GM20431 (cell line): ENCODE results near the gene ANLN.

Experiments
- in situ Hi-C: fragments of 300-500 bp; cut with MseI, MboI; formaldehyde crosslinking; loops from one replicate; pipeline ENCODE4 v1.15.0; 2020; ENCODE audit warnings: low sequenced_read_pairs; ENCODE audit not compliant: unreplicated experiment

ANLN gene

GRCh38 chr7:36389371-36390198 lies at the start of gene ANLN:
Gene ANLN, plus strand, starts transcription at chr7:36389862. Its CDS starts 165 bp downstream, at chr7:36390027.
- in situ Hi-C loops, result no loop called here

GRCh38 chr7:36343548-36343947 lies 46.1 kb upstream of the ANLN start:
- in situ Hi-C loops, result no loop called here

- in situ Hi-C loops, result no loop called here
Measured at GRCh38 chr7:36344622-36345021, 45.0 kb upstream of the ANLN start.

- in situ Hi-C loops, result no loop called here
Measured at GRCh38 chr7:36346260-36346831, 43.3 kb upstream of the ANLN start.

- in situ Hi-C loops, result no loop called here
Measured at GRCh38 chr7:36348256-36348655, 41.4 kb upstream of the ANLN start.

- in situ Hi-C loops, result no loop called here
Measured at GRCh38 chr7:36348771-36349170, 40.9 kb upstream of the ANLN start.

- in situ Hi-C loops, result no loop called here
Measured at GRCh38 chr7:36349626-36350025, 40.0 kb upstream of the ANLN start.

- in situ Hi-C loops, result no loop called here
Measured at GRCh38 chr7:36355490-36355889, 34.2 kb upstream of the ANLN start.

GRCh38 chr7:36357054-36357453 lies 32.6 kb upstream of the ANLN start:
- in situ Hi-C loops, result no loop called here

- in situ Hi-C loops, result no loop called here
Measured at GRCh38 chr7:36358589-36358988, 31.1 kb upstream of the ANLN start.

- in situ Hi-C loops, result no loop called here
Measured at GRCh38 chr7:36360244-36360643, 29.4 kb upstream of the ANLN start.

GRCh38 chr7:36361227-36361626 lies 28.4 kb upstream of the ANLN start:
- in situ Hi-C loops, result no loop called here

- in situ Hi-C loops, result no loop called here
Measured at GRCh38 chr7:36363515-36363914, 26.1 kb upstream of the ANLN start.

GRCh38 chr7:36366005-36366717 lies 23.5 kb upstream of the ANLN start:
- in situ Hi-C loops, result no loop called here

GRCh38 chr7:36366718-36367560 lies 22.7 kb upstream of the ANLN start:
- in situ Hi-C loops, result no loop called here

GRCh38 chr7:36367561-36368077 lies 22.0 kb upstream of the ANLN start:
- in situ Hi-C loops, result no loop called here

GRCh38 chr7:36368496-36368895 lies 21.2 kb upstream of the ANLN start:
- in situ Hi-C loops, result no loop called here

GRCh38 chr7:36369171-36369570 lies 20.5 kb upstream of the ANLN start:
- in situ Hi-C loops, result no loop called here

GRCh38 chr7:36370046-36370445 lies 19.6 kb upstream of the ANLN start:
- in situ Hi-C loops, result no loop called here

- in situ Hi-C loops, result no loop called here
Measured at GRCh38 chr7:36372156-36372555, 17.5 kb upstream of the ANLN start.
